ENCODE results near the gene DAB2.

The DAB2 gene

GRCh38 chr5:39424736-39425637 lies at the start of gene DAB2:
DAB2 (minus strand) TSS chr5:39424980; CDS start chr5:39394320, 30,660 bp downstream.
- in situ Hi-C loops (cut with HindIII; ENCODE audit: low sequenced_read_pairs) = no loop called here
- peak within 1 kb of the TSS; percentile 84 for H3K4me3 ChIP-seq (ENCODE audit: low read depth, low read length)
- peak; percentile 97 for DNase-seq (ENCODE audit: low read depth, low spot score)
- TF ChIP-seq, protein P1, sequence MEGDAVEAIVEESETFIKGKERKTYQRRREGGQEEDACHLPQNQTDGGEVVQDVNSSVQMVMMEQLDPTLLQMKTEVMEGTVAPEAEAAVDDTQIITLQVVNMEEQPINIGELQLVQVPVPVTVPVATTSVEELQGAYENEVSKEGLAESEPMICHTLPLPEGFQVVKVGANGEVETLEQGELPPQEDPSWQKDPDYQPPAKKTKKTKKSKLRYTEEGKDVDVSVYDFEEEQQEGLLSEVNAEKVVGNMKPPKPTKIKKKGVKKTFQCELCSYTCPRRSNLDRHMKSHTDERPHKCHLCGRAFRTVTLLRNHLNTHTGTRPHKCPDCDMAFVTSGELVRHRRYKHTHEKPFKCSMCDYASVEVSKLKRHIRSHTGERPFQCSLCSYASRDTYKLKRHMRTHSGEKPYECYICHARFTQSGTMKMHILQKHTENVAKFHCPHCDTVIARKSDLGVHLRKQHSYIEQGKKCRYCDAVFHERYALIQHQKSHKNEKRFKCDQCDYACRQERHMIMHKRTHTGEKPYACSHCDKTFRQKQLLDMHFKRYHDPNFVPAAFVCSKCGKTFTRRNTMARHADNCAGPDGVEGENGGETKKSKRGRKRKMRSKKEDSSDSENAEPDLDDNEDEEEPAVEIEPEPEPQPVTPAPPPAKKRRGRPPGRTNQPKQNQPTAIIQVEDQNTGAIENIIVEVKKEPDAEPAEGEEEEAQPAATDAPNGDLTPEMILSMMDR (IDR thresholded peaks at IDR 0.05; ENCODE audit: low read depth, low read length) = peak; percentile 83

DNA sequence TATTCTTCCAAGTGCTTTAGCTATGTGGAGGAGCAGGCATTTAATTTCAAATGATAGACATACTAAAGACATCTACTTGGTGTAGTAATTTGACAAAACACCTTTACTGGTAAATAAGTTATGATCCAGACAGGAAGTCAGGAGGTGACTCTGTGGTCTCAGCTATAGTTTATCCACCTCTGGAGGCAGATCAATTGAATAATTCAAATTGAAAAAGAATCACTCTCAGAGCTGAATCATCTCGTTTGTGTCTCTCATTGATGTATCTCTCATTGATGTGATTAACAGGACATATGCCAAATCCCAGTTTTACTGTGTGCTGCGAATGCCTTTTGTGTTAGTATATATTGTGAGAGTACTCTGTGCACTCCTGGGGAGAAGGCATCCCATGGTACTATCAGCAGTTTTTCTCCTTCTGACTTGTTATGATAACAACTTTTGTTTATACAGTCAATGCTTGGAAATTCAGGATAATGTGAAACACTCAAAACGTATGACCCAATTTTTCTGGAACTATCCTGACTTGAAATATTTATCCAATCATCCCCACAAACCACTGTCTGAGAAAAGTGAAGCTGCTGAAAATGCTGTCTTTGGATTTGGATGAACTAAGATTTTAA lies 48.5 kb upstream of the DAB2 start:
- DNase-seq (ENCODE audit: low read depth, low spot score) = peak; percentile 80
- TF ChIP-seq, protein P1 (IDR thresholded peaks at IDR 0.05; ENCODE audit: low read depth, low read length) = no peak
- H3K4me3 ChIP-seq (ENCODE audit: low read depth, low read length) = no peak overlapping the region
- in situ Hi-C loops (cut with HindIII; ENCODE audit: low sequenced_read_pairs) = no loop called here

DNA sequence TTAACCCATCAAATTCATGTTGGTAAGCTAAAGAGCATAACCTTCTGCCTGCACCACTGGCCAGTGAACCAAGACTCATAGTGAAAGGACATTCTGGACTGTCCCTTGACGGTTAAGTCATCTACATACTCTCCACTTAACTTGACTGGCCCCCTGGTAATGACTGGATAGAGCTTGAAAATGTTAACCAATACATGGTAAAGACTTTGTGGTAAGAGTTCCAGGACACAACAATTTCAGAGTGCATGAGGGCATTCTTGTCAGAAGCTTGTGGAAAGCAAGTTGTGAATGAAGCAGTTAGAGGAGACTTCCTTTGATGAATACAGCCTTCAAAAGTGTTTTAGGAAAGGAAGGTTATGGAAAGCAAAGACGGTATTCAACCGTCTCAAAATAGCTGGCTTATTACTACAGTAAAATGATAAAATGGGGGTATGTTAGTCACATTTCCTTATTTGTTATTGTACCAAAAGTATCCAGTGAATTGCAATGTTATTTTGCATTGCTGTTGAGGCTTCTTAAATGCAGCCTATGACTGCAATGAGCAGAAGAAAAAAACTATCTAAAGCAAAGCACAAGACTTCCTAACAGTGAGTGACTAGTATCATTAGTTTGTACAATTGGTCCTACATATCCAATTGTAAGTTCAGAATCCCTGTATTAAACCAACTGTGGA lies 47.2 kb upstream of the DAB2 start:
- peak; percentile 32 for DNase-seq (ENCODE audit: low read depth, low spot score)
- TF ChIP-seq, protein P1 (IDR thresholded peaks at IDR 0.05; ENCODE audit: low read depth, low read length) = no peak
- in situ Hi-C loops (cut with HindIII; ENCODE audit: low sequenced_read_pairs) = no loop called here
- no peak overlapping the region for H3K4me3 ChIP-seq (ENCODE audit: low read depth, low read length)

- TF ChIP-seq, protein P1 (IDR thresholded peaks at IDR 0.05; ENCODE audit: low read depth, low read length) = no peak
- in situ Hi-C loops (cut with HindIII; ENCODE audit: low sequenced_read_pairs) = no loop called here
- DNase-seq (ENCODE audit: low read depth, low spot score) = no peak
- no peak overlapping the region for H3K4me3 ChIP-seq (ENCODE audit: low read depth, low read length)
Observed at GRCh38 chr5:39470811-39471210, 46.0 kb upstream of the DAB2 start.

- DNase-seq (ENCODE audit: low read depth, low spot score) = peak; percentile 48
- no peak overlapping the region for H3K4me3 ChIP-seq (ENCODE audit: low read depth, low read length)
- TF ChIP-seq, protein P1 (IDR thresholded peaks at IDR 0.05; ENCODE audit: low read depth, low read length) = no peak
- in situ Hi-C loops (cut with HindIII; ENCODE audit: low sequenced_read_pairs) = no loop called here
Observed at GRCh38 chr5:39469777-39470415, 45.1 kb upstream of the DAB2 start.

DNA sequence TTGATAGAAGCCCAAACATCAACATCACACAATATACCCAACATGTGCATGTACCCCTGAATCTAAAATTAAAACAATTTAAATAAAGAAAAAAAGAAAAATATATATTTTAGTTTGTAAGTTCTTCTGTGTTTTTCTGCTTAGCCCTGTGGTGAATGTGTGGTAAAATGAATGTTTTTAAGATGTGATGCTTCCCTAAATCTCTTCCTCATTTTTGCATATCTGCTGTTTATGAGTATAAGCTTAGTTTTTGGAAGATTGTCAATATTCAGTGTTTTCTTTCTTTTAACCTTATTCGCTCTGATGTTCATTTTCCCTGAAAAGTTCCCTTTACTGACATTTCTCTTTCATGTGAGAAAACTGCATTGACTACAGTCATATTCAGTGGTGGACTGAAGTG lies 44.4 kb upstream of the DAB2 start:
- DNase-seq (ENCODE audit: low read depth, low spot score) = no peak
- in situ Hi-C loops (cut with HindIII; ENCODE audit: low sequenced_read_pairs) = no loop called here
- no peak overlapping the region for H3K4me3 ChIP-seq (ENCODE audit: low read depth, low read length)
- TF ChIP-seq, protein P1 (IDR thresholded peaks at IDR 0.05; ENCODE audit: low read depth, low read length) = no peak
